DND-41 (cell line): ENCODE data around the gene AP1G1.

ENCODE experiments used
- ATAC-seq: fragments of 200-7000 bp; cut with Tn5 transposase; 3 replicates; pipeline ENCODE4 v1.9.1; 2021; ENCODE audit warnings: low read depth; ENCODE audit not compliant: insufficient read depth
- DNase-seq: peaks from one replicate; pipeline ENCODE4 v3.0.0-alpha.2; 2020
- H2AFZ ChIP-seq: 2 replicates; pipeline ENCODE4 v1.6.0; 2012; ENCODE audit warnings: low read depth, low read length
- H3K27ac ChIP-seq: 2 replicates; pipeline ENCODE4 v1.5.1; 2012; ENCODE audit warnings: low read length, inconsistent platforms
- H3K27me3 ChIP-seq: fragments of 200-600 bp; sonication (generic); 2 replicates; pipeline ENCODE4 v1.6.0; 2012; ENCODE audit warnings: low read length, mild to moderate bottlenecking, inconsistent platforms; ENCODE audit not compliant: insufficient read depth, poor library complexity
- H3K36me3 ChIP-seq: 2 replicates; pipeline ENCODE4 v1.5.1; 2012; ENCODE audit warnings: low read length, inconsistent platforms; ENCODE audit not compliant: insufficient read depth
- H3K4me1 ChIP-seq: 2 replicates; pipeline ENCODE4 v1.5.1; 2012; ENCODE audit warnings: mild to moderate bottlenecking, low read length; ENCODE audit not compliant: insufficient read depth
- H3K4me2 ChIP-seq: 2 replicates; pipeline ENCODE4 v1.6.0; 2012; ENCODE audit warnings: mild to moderate bottlenecking, moderate library complexity, low read length, inconsistent platforms; ENCODE audit not compliant: insufficient read depth
- H3K4me3 ChIP-seq, 2 experiments: fragments of 200-600 bp in 1 of 2; shearing (Covaris generic) in 1 of 2; 2 replicates each; pipeline ENCODE4 v1.5.1; 2012 to 2016; ENCODE audit warnings: inconsistent platforms in 2 of 2, low read length in 2 of 2, mild to moderate bottlenecking in 2 of 2, low read depth in 1 of 2, moderate library complexity in 1 of 2
- H3K79me2 ChIP-seq: 2 replicates; pipeline ENCODE4 v1.6.0; 2012; ENCODE audit warnings: low read length, inconsistent platforms; ENCODE audit not compliant: insufficient read depth
- H3K9ac ChIP-seq: 2 replicates; pipeline ENCODE4 v1.6.0; 2012; ENCODE audit warnings: low read depth, mild to moderate bottlenecking, inconsistent platforms, low read length, moderate library complexity
- H3K9me3 ChIP-seq: 2 replicates; pipeline ENCODE4 v1.5.1; 2012; ENCODE audit warnings: low read length, moderate library complexity, mild to moderate bottlenecking, inconsistent platforms; ENCODE audit not compliant: insufficient read depth, severe bottlenecking
- H4K20me1 ChIP-seq: 2 replicates; pipeline ENCODE4 v1.6.0; 2012; ENCODE audit warnings: low read length; ENCODE audit not compliant: insufficient read depth
- CTCF ChIP-seq: IDR thresholded peaks from 2 replicates; pipeline ENCODE4 v1.5.1; 2012; ENCODE audit warnings: borderline replicate concordance, low read length, moderate library complexity, mild to moderate bottlenecking; ENCODE audit not compliant: poor library complexity, severe bottlenecking; ENCODE audit errors: extremely low read depth
- EZH2 ChIP-seq: IDR thresholded peaks from 3 replicates; pipeline ENCODE4 v1.6.1; 2012; ENCODE audit warnings: borderline replicate concordance, low read depth, mild to moderate bottlenecking, moderate library complexity, low read length, inconsistent platforms; ENCODE audit not compliant: severe bottlenecking

AP1G1 gene

GRCh38 chr16:71724320-71724751 lies 84.3 kb downstream of the AP1G1 start, which contains the start of gene PHLPP2:
PHLPP2 (minus strand) TSS chr16:71724701; CDS start chr16:71714795, 9,906 bp downstream.
- Histone ChIP-seq H3K36me3 (no peaks in the 10 kb centered on the region; the same call in 1 of the 2 replicates), H3K9me3 (no peaks in the 10 kb centered on the region), H3K4me2 (peak within 1 kb of the TSS; percentile 99), H2AFZ (peak within 1 kb of the TSS; percentile 78), H3K4me1 (peaks cover 19% of the 10 kb centered on the region), H3K27me3 (peaks cover 10% of the 10 kb centered on the region), H3K4me3 (peak within 1 kb of the TSS; percentile 39 to 71; a peak in 3 of 4 replicates), H4K20me1 (peaks cover 9% of the 10 kb centered on the region; the same call in 1 of the 2 replicates), H3K79me2 (no peaks in the 10 kb centered on the region), H3K27ac (no peak within 1 kb of the TSS), H3K9ac (peak within 1 kb of the TSS; percentile 67)
- ATAC-seq: no peak
- no peak for DNase-seq
- TF ChIP-seq CTCF (no peak), EZH2 (peak; percentile 29)

GRCh38 chr16:71723537-71724319 lies 84.9 kb downstream of the AP1G1 start:
- no peak for TF ChIP-seq EZH2
- TF ChIP-seq CTCF: peak; percentile 5
- DNase-seq (peak; percentile 68), ATAC-seq (peak; percentile 78)
- Histone ChIP-seq H3K9ac (peak overlapping the region; percentile 67), H3K79me2 (no peaks in the 10 kb centered on the region), H4K20me1 (peaks cover 9% of the 10 kb centered on the region; the same call in 1 of the 2 replicates), H2AFZ (peak overlapping the region; percentile 78), H3K27ac (no peak overlapping the region), H3K36me3 (no peaks in the 10 kb centered on the region; the same call in 1 of the 2 replicates), H3K9me3 (no peaks in the 10 kb centered on the region), H3K27me3 (peaks cover 10% of the 10 kb centered on the region), H3K4me2 (peak overlapping the region; percentile 99), H3K4me1 (peaks cover 19% of the 10 kb centered on the region), H3K4me3 (peak overlapping the region; percentile 48 to 71; a peak in 3 of 4 replicates)

GRCh38 chr16:71722801-71723536 lies 85.7 kb downstream of the AP1G1 start:
- H3K36me3 ChIP-seq: no peaks in the 10 kb centered on the region; the same call in 1 of the 2 replicates
- peak overlapping the region; percentile 78 for H2AFZ ChIP-seq
- DNase-seq: peak; percentile 59

More at GRCh38 chr16:71722801-71723536, 85.7 kb downstream of the AP1G1 start:
- Histone ChIP-seq H3K4me3 (peak overlapping the region; percentile 48 to 71; a peak in 3 of 4 replicates), H4K20me1 (peaks cover 9% of the 10 kb centered on the region; the same call in 1 of the 2 replicates), H3K79me2 (no peaks in the 10 kb centered on the region), H3K4me1 (peaks cover 19% of the 10 kb centered on the region), H3K9ac (peak overlapping the region; percentile 67), H3K27me3 (peaks cover 10% of the 10 kb centered on the region), H3K4me2 (peak overlapping the region; percentile 99), H3K9me3 (no peaks in the 10 kb centered on the region), H3K27ac (no peak overlapping the region)
- no peak for TF ChIP-seq CTCF
- TF ChIP-seq EZH2: peak; percentile 54
- peak; percentile 65 for ATAC-seq
